AML-193 (cell line): ENCODE measurements around the gene MCM9.

Experiments used
- DNase-seq, 2 experiments: peaks; one replicate each; lab custom pipeline; 2025; lab: John Stamatoyannopoulos, UW

Gene MCM9

GRCh38 chr6:118932421-118932820, 2.5 kb downstream of the MCM9 start:
- DNase-seq: no peak

GRCh38 chr6:118931436-118931835, 3.5 kb downstream of the MCM9 start:
- no peak for DNase-seq

- no peak for DNase-seq
Observed at GRCh38 chr6:118930680-118931079, 4.3 kb downstream of the MCM9 start.

- DNase-seq: no peak
Observed at GRCh38 chr6:118923035-118923434, 11.9 kb downstream of the MCM9 start.

- no peak for DNase-seq
Observed at GRCh38 chr6:118921084-118921483, 13.9 kb downstream of the MCM9 start.

GRCh38 chr6:118918329-118918725, 16.6 kb downstream of the MCM9 start:
- no peak for DNase-seq

GRCh38 chr6:118917546-118918328, 17.2 kb downstream of the MCM9 start:
- no peak for DNase-seq

- no peak for DNase-seq
Observed at GRCh38 chr6:118914598-118914997, 20.4 kb downstream of the MCM9 start.

GRCh38 chr6:118913161-118913560, 21.8 kb downstream of the MCM9 start:
- no peak for DNase-seq

GRCh38 chr6:118912646-118913045, 22.3 kb downstream of the MCM9 start:
- no peak for DNase-seq

GRCh38 chr6:118908441-118908840, 26.5 kb downstream of the MCM9 start:
- DNase-seq: no peak

GRCh38 chr6:118905851-118906250, 29.1 kb downstream of the MCM9 start:
- DNase-seq: no peak

- DNase-seq: no peak
Observed at GRCh38 chr6:118905084-118905483, 29.9 kb downstream of the MCM9 start.

- DNase-seq: no peak
Observed at GRCh38 chr6:118903691-118904090, 31.3 kb downstream of the MCM9 start.

- no peak for DNase-seq
Observed at GRCh38 chr6:118903138-118903537, 31.8 kb downstream of the MCM9 start.

GRCh38 chr6:118902726-118903125, 32.2 kb downstream of the MCM9 start:
- DNase-seq: no peak

GRCh38 chr6:118899948-118900347, 35.0 kb downstream of the MCM9 start:
- no peak for DNase-seq

- DNase-seq: no peak
Observed at GRCh38 chr6:118897386-118897785, 37.6 kb downstream of the MCM9 start.

- DNase-seq: peak; percentile 68 to 83
Observed at GRCh38 chr6:118896339-118897136, 38.4 kb downstream of the MCM9 start.

GRCh38 chr6:118895859-118896258, 39.1 kb downstream of the MCM9 start:
- DNase-seq: no peak

- peak in 1 of 2 experiments; percentile 65 for DNase-seq
Observed at GRCh38 chr6:118895261-118895560, 39.7 kb downstream of the MCM9 start.

GRCh38 chr6:118894425-118895260, 40.3 kb downstream of the MCM9 start:
- peak; percentile 41 to 65 for DNase-seq
